Measurements from ENCODE around the gene GNAQ.

GNAQ gene

GRCh38 chr9:77985996-77986395, 45.6 kb downstream of the GNAQ start:
- Mint-ChIP-seq H3K27me3 (no peaks in the 10 kb centered on the region), H3K4me3 (no peak overlapping the region), H3K27ac (no peak overlapping the region), H3K4me1 (peaks cover 38% of the 10 kb centered on the region), H3K36me3 (peaks cover 11% of the 10 kb centered on the region), H3K9me3 (no peaks in the 10 kb centered on the region)
- CTCF ChIA-PET, result interaction anchor here (1.5 kb wide), 1 partner anchor 49 kb away, joined by 4 read pairs; no protein-coding TSS in a partner anchor
- no peak for DNase-seq

GRCh38 chr9:77983320-77983662, 48.3 kb downstream of the GNAQ start:
- H3K4me1 Mint-ChIP-seq, result peaks cover 63% of the 10 kb centered on the region
- CTCF ChIA-PET, result interaction anchor here (11.2 kb wide), 1 partner anchor 50 kb away, joined by 150 read pairs; the partner anchor contains the start of gene GNAQ
- H3K9me3 Mint-ChIP-seq, result no peaks in the 10 kb centered on the region
- no peak for DNase-seq
- peaks cover 11% of the 10 kb centered on the region for H3K36me3 Mint-ChIP-seq
- no peaks in the 10 kb centered on the region for H3K27me3 Mint-ChIP-seq
- H3K4me3 Mint-ChIP-seq, result no peak overlapping the region
- H3K27ac Mint-ChIP-seq, result no peak overlapping the region

- peaks cover 66% of the 10 kb centered on the region for H3K4me1 Mint-ChIP-seq
- CTCF ChIA-PET, result interaction anchor here (11.2 kb wide), 1 partner anchor 50 kb away, joined by 150 read pairs; the partner anchor contains the start of gene GNAQ
- no peak overlapping the region for H3K4me3 Mint-ChIP-seq
Measured at GRCh38 chr9:77982581-77983319, 48.9 kb downstream of the GNAQ start.

GRCh38 chr9:77981907-77982306, 49.7 kb downstream of the GNAQ start:
- DNase-seq, result no peak
- Mint-ChIP-seq H3K9me3 (no peaks in the 10 kb centered on the region), H3K27me3 (no peaks in the 10 kb centered on the region), H3K4me1 (peaks cover 73% of the 10 kb centered on the region), H3K36me3 (peaks cover 6% of the 10 kb centered on the region), H3K4me3 (no peak overlapping the region), H3K27ac (no peak overlapping the region)
- CTCF ChIA-PET, result interaction anchor here (0.6 to 11.2 kb wide), 2 partner anchors 51 to 60 kb away, joined by 3 to 150 read pairs; partner anchors contain the start of gene GNAQ

More at GRCh38 chr9:77982581-77983319, 48.9 kb downstream of the GNAQ start:
- H3K36me3 Mint-ChIP-seq, result peaks cover 11% of the 10 kb centered on the region
- no peaks in the 10 kb centered on the region for H3K9me3 Mint-ChIP-seq
- no peak for DNase-seq
- no peaks in the 10 kb centered on the region for H3K27me3 Mint-ChIP-seq
- no peak overlapping the region for H3K27ac Mint-ChIP-seq

GRCh38 chr9:77981332-77981731, 50.3 kb downstream of the GNAQ start:
- Mint-ChIP-seq H3K9me3 (no peaks in the 10 kb centered on the region), H3K4me1 (peaks cover 75% of the 10 kb centered on the region), H3K36me3 (peaks cover 6% of the 10 kb centered on the region), H3K4me3 (no peak overlapping the region), H3K27me3 (no peaks in the 10 kb centered on the region), H3K27ac (no peak overlapping the region)
- DNase-seq, result no peak
- CTCF ChIA-PET, result interaction anchor here (0.6 to 11.2 kb wide), 2 partner anchors 52 to 61 kb away, joined by 3 to 150 read pairs; partner anchors contain the start of gene GNAQ

- H3K27ac Mint-ChIP-seq, result no peak overlapping the region
- no peaks in the 10 kb centered on the region for H3K9me3 Mint-ChIP-seq
- DNase-seq, result no peak
- CTCF ChIA-PET, result interaction anchor here (11.2 kb wide), 1 partner anchor 53 kb away, joined by 150 read pairs; the partner anchor contains the start of gene GNAQ
- H3K27me3 Mint-ChIP-seq, result no peaks in the 10 kb centered on the region
- peaks cover 6% of the 10 kb centered on the region for H3K36me3 Mint-ChIP-seq
- peaks cover 71% of the 10 kb centered on the region for H3K4me1 Mint-ChIP-seq
- no peak overlapping the region for H3K4me3 Mint-ChIP-seq
Measured at GRCh38 chr9:77980622-77981021, 51.0 kb downstream of the GNAQ start.

- Mint-ChIP-seq H3K27ac (peak overlapping the region; percentile 87), H3K4me3 (peak overlapping the region; percentile 34), H3K36me3 (peaks cover 6% of the 10 kb centered on the region), H3K9me3 (no peaks in the 10 kb centered on the region), H3K4me1 (peaks cover 63% of the 10 kb centered on the region), H3K27me3 (no peaks in the 10 kb centered on the region)
- CTCF ChIA-PET, result interaction anchor here (1.4 to 11.2 kb wide), 6 partner anchors 55 to 237 kb away, joined by 4 to 150 read pairs (median 20); partner anchors contain the start of gene GNAQ
- DNase-seq, result no peak
Measured at GRCh38 chr9:77978086-77978781, 53.4 kb downstream of the GNAQ start.

GRCh38 chr9:77977210-77977611, 54.4 kb downstream of the GNAQ start:
- peak; percentile 75 for DNase-seq
- H3K36me3 Mint-ChIP-seq, result peaks cover 6% of the 10 kb centered on the region
- H3K4me1 Mint-ChIP-seq, result peaks cover 54% of the 10 kb centered on the region
- H3K27ac Mint-ChIP-seq, result peak overlapping the region; percentile 26
- CTCF ChIA-PET, result interaction anchor here (0.7 to 11.2 kb wide), 20 partner anchors 12 to 428 kb away, joined by 3 to 150 read pairs (median 4); partner anchors contain the start of gene GNAQ
- no peaks in the 10 kb centered on the region for H3K9me3 Mint-ChIP-seq
- no peak overlapping the region for H3K4me3 Mint-ChIP-seq
- H3K27me3 Mint-ChIP-seq, result no peaks in the 10 kb centered on the region

- CTCF ChIA-PET, result interaction anchor here (3.9 to 11.2 kb wide), 4 partner anchors 57 to 239 kb away, joined by 20 to 150 read pairs (median 50); partner anchors contain the start of gene GNAQ
- Mint-ChIP-seq H3K27ac (no peak overlapping the region), H3K4me3 (no peak overlapping the region), H3K27me3 (no peaks in the 10 kb centered on the region), H3K9me3 (no peaks in the 10 kb centered on the region), H3K4me1 (peaks cover 40% of the 10 kb centered on the region), H3K36me3 (peaks cover 12% of the 10 kb centered on the region)
- no peak for DNase-seq
Measured at GRCh38 chr9:77975806-77976205, 55.8 kb downstream of the GNAQ start.

GRCh38 chr9:77975036-77975435, 56.6 kb downstream of the GNAQ start:
- H3K4me1 Mint-ChIP-seq, result peaks cover 35% of the 10 kb centered on the region
- no peaks in the 10 kb centered on the region for H3K27me3 Mint-ChIP-seq
- H3K27ac Mint-ChIP-seq, result no peak overlapping the region
- no peak for DNase-seq
- CTCF ChIA-PET, result interaction anchor here (0.6 to 11.2 kb wide), 5 partner anchors 58 to 518 kb away, joined by 4 to 150 read pairs (median 21); partner anchors contain the start of gene GNAQ
- H3K9me3 Mint-ChIP-seq, result no peaks in the 10 kb centered on the region
- H3K4me3 Mint-ChIP-seq, result no peak overlapping the region
- H3K36me3 Mint-ChIP-seq, result peaks cover 19% of the 10 kb centered on the region

- peaks cover 15% of the 10 kb centered on the region for H3K36me3 Mint-ChIP-seq
- H3K9me3 Mint-ChIP-seq, result no peaks in the 10 kb centered on the region
- DNase-seq, result no peak
- CTCF ChIA-PET, result interaction anchor here (1.0 to 11.2 kb wide), 2 partner anchors 59 to 78 kb away, joined by 3 to 150 read pairs; partner anchors contain the start of gene GNAQ
- H3K4me1 Mint-ChIP-seq, result peaks cover 30% of the 10 kb centered on the region
- no peaks in the 10 kb centered on the region for H3K27me3 Mint-ChIP-seq
- H3K4me3 Mint-ChIP-seq, result no peak overlapping the region
- H3K27ac Mint-ChIP-seq, result no peak overlapping the region
Measured at GRCh38 chr9:77974434-77974833, 57.2 kb downstream of the GNAQ start.

- CTCF ChIA-PET, result no interaction called here
- no peak overlapping the region for H3K4me3 Mint-ChIP-seq
- H3K4me1 Mint-ChIP-seq, result peaks cover 8% of the 10 kb centered on the region
- DNase-seq, result no peak
- H3K9me3 Mint-ChIP-seq, result no peaks in the 10 kb centered on the region
- H3K36me3 Mint-ChIP-seq, result peaks cover 18% of the 10 kb centered on the region
- H3K27me3 Mint-ChIP-seq, result no peaks in the 10 kb centered on the region
- no peak overlapping the region for H3K27ac Mint-ChIP-seq
Measured at GRCh38 chr9:77969083-77969482, 62.5 kb downstream of the GNAQ start.

GRCh38 chr9:77968506-77968905, 63.1 kb downstream of the GNAQ start:
- H3K36me3 Mint-ChIP-seq, result peaks cover 18% of the 10 kb centered on the region
- CTCF ChIA-PET, result no interaction called here
- no peaks in the 10 kb centered on the region for H3K27me3 Mint-ChIP-seq
- H3K9me3 Mint-ChIP-seq, result no peaks in the 10 kb centered on the region
- no peak for DNase-seq
- H3K27ac Mint-ChIP-seq, result no peak overlapping the region
- peaks cover 8% of the 10 kb centered on the region for H3K4me1 Mint-ChIP-seq
- H3K4me3 Mint-ChIP-seq, result no peak overlapping the region

GRCh38 chr9:77966718-77967117, 64.9 kb downstream of the GNAQ start:
- H3K27ac Mint-ChIP-seq, result no peak overlapping the region
- H3K9me3 Mint-ChIP-seq, result no peaks in the 10 kb centered on the region
- CTCF ChIA-PET, result no interaction called here
- H3K4me3 Mint-ChIP-seq, result no peak overlapping the region
- H3K4me1 Mint-ChIP-seq, result peaks cover 11% of the 10 kb centered on the region
- DNase-seq, result no peak
- peaks cover 23% of the 10 kb centered on the region for H3K36me3 Mint-ChIP-seq
- no peaks in the 10 kb centered on the region for H3K27me3 Mint-ChIP-seq

Measured in activated naive CD4-positive, alpha-beta T cell treated with anti-CD3 and anti-CD28 coated beads, Interleukin-2, amount 10 ng/mL, durations not matched to agents 7 days and 5 days (primary cell).